LNCAP (cell line): Measurements from ENCODE around the gene SALL3.

Experiments used
- TF ChIP-seq, protein P1 (sequence below): fragments of 450-650 bp; IDR thresholded peaks from 2 replicates; pipeline ENCODE4 v1.5.1; 2017; ENCODE audit warnings: mild to moderate bottlenecking

Gene SALL3

DNA sequence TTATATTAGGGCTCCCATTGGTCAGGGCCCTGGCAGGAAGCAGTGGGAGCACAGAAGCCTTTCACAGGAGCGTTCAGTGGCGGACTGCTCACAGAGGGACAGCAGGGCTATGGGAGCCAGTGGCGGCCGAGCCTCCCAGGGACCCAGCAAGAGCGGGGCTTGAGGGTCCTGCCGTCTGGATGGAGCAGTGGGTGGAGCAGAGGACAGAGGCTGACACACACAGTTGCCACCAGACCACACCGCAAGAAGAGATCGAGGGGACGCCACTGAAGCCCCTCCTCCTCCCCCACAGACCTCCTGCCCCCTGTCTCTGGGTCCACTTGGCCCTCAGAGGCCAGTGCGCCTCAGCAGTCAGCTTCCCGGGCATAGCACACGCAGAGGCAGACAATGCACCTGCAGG is 39.3 kb downstream of the SALL3 start:
- TF ChIP-seq, protein P1, sequence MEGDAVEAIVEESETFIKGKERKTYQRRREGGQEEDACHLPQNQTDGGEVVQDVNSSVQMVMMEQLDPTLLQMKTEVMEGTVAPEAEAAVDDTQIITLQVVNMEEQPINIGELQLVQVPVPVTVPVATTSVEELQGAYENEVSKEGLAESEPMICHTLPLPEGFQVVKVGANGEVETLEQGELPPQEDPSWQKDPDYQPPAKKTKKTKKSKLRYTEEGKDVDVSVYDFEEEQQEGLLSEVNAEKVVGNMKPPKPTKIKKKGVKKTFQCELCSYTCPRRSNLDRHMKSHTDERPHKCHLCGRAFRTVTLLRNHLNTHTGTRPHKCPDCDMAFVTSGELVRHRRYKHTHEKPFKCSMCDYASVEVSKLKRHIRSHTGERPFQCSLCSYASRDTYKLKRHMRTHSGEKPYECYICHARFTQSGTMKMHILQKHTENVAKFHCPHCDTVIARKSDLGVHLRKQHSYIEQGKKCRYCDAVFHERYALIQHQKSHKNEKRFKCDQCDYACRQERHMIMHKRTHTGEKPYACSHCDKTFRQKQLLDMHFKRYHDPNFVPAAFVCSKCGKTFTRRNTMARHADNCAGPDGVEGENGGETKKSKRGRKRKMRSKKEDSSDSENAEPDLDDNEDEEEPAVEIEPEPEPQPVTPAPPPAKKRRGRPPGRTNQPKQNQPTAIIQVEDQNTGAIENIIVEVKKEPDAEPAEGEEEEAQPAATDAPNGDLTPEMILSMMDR, result no peak

DNA sequence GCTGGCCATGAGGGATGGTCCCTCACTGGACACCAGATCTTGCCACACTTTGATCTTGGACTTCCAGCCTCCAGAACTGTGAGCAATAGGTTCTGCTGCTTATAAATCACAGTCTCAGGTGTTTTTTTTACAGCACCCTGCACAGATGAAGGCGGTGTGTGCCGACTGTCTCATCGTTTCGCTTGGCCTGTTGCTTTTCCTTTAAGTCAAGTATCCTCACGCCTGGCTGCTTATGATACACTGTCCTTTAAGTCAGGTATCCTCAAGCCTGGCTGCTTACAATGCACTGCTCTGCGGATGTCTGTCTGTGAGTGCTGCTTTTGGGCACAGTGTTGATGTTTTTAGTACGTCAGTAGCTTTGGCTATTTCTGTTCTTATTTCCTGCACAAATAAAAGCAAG is 40.3 kb downstream of the SALL3 start:
- TF ChIP-seq, protein P1, result no peak

DNA sequence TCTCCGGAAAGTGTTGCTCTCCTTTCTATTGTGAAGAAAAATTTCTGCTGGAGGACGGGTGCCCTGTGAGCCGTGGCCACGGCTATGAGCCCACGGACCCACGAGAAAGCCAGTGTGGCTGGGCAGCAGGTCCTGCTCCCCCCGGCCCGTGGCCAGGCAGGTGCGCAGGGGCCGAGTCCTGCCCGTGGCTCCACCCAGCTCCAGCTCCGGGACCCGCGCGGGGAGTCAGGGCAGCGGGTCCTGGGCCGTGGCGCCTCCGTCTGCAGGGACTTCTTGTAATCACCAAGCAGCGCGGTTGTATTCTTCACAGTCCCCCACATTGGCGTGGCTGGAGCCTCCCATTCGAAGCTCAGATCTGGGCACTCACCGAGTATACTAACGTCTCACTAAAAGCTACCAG is 43.0 kb downstream of the SALL3 start:
- TF ChIP-seq, protein P1, result no peak

DNA sequence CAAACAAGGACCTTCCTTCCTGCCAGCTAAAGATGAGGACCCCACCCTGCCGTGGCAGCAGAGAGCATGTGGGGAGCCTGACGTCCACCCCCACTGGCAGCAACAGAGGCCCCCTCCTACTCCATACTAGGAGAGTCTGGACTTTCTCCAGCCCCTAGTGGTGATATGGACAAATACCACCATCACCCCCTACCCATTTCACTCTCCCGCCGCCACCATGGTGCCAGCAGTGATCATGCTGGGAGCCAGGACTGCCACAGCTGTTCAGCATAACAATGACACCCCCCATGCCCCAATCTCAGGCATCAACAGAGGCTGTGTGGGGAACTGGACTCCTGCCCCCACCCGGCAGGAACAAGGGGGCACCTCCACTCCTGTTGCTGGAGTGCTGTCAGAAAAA is 46.9 kb downstream of the SALL3 start:
- TF ChIP-seq, protein P1, result no peak

DNA sequence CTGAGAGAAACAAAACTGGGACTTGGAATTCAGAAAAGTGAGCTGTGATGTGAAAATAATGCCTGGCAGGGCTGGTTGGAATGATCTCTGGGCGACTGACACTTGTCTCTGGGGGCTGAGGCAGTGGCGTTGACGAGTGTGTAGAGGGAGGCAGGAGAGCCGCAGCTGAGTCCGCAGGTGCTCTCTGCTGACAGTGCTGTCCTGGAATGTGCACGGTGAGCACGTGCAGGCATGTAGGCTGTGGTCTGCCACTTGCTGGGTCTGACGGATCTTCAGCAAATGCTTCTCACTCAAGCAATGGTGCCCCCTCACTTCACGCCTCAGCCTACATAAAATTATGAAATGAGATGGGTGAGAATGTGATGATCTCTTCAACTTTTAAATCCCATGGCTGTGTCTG is 51.1 kb downstream of the SALL3 start:
- TF ChIP-seq, protein P1, result no peak

DNA sequence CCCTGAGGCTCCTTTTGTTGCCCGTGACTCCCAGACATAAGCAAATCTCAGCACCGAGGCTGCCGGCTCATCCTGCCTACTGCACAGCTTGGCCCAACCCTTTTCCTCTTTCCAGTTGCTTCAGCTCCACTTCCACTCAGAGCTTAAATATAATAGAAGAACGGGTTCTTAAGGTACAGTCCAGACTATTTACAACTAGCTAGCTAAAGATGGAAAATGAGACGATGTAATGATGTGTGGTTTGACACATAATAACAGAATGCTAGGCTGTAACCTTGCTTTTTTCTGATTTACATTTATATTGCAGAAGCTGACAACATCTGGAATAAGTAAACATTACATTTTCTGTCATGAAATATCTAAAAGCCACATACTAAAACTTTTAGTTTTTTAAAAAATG is 62.7 kb downstream of the SALL3 start:
- TF ChIP-seq, protein P1, result no peak

DNA sequence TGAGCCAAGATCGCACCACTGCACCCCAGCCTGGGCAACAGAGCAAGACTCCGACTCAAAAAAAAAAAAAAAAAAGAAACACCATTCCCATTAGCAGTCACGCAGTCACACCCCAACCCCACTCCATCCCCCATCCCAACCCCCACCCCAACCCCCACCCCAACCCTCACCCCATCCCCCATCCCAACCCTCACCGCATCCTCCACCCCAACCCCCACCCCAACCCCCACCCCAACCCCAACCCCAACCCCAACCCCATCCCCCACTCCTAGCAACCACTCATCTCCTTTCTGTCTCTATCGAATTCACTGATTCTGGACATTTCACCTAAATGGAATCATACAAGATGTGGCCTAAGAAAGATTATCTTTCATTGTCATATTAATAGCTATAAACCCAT is 63.7 kb downstream of the SALL3 start:
- TF ChIP-seq, protein P1, result no peak

DNA sequence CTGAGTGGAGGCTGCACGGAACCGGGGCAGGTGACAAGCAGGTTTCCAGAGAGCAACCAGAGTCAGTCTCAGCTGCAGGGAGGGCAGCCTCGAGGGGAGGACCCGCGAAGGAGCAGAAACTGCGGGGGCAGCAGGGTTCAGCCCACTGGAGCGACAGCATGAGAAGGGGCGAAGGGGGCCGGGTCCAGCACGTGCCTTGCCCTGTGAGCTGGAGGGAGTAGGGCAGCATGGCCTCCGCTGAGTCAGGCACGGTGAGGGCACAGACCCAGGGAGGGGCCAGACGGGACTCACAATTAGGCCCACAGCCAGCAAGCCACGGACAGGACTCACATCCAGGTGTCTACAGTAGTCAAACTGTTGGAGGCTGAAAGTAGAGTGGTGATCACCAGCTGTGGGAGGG is 66.9 kb downstream of the SALL3 start:
- TF ChIP-seq, protein P1, result no peak
